Mucosa of rectum (tissue), 2 donors: ENCODE data around the gene SCYGR6.

Experiments used
- H3K27ac ChIP-seq, 2 donors: one replicate each; pipeline ENCODE4 v1.7.0; 2013; ENCODE audit warnings: inconsistent platforms in 2 of 2, low read depth in 2 of 2, low read length in 2 of 2
- H3K27me3 ChIP-seq, 2 donors: one replicate each; pipeline ENCODE4 v1.7.0; 2013; ENCODE audit warnings: low read length in 2 of 2; ENCODE audit not compliant: control insufficient read depth in 2 of 2, insufficient read depth in 2 of 2
- H3K36me3 ChIP-seq, 2 donors: one replicate each; pipeline ENCODE4 v1.7.0; 2013; ENCODE audit warnings: low read length in 2 of 2; ENCODE audit not compliant: control insufficient read depth in 2 of 2, insufficient read depth in 2 of 2
- H3K4me1 ChIP-seq, 2 donors: one replicate each; pipeline ENCODE4 v1.7.0; 2013; ENCODE audit warnings: low read length in 2 of 2, mild to moderate bottlenecking in 1 of 2; ENCODE audit not compliant: control insufficient read depth in 2 of 2, insufficient read depth in 2 of 2
- H3K4me3 ChIP-seq, 2 donors: one replicate each; pipeline ENCODE4 v1.7.0; 2013; ENCODE audit warnings: low read length in 2 of 2
- H3K9ac ChIP-seq, 2 donors: one replicate each; pipeline ENCODE4 v1.7.0; 2013; ENCODE audit warnings: low read length in 2 of 2, low read depth in 1 of 2, mild to moderate bottlenecking in 1 of 2
- H3K9me3 ChIP-seq, 2 donors: one replicate each; pipeline ENCODE4 v1.7.0; 2013; ENCODE audit warnings: low read length in 2 of 2; ENCODE audit not compliant: control insufficient read depth in 2 of 2
- donor health status: healthy.
- donor health status: Normal muscosa, but diverticular disease.

SCYGR6 gene

DNA sequence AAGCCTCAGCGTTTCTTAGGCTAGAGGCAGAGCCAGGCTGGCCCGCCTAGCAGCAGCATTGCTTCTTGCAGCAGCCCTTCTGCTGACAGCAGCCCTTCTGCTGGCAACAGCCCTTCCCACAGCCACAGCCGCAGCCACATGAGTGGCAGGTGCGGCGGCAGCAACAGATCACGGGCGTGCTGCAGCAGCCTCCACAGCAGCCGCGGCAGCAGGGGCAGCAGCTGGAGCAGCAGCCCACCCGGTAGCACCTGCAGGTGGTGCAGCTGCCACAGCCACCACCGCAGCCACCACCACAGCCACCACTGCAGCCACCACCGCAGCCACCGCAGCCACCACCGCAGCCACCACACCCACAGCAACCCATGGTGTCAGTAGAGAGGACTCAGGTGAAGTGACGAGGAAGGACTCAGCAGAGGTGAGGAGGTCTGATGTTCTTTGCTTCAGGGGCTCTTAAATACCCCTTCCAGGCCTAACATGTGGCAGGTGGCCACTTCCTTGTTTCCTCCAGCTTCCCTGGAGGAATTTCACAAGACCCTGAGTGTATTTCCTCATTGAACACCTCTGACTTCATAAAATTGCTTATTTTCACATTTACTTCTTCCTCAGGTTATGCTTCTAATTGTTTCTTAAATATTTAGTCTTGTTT, at the start of gene SCYGR6:
Gene SCYGR6, minus strand, starts transcription at position 364 of the 646 bp plus-strand sequence. Its CDS starts 0 bp downstream, at position 364.
- H3K9ac ChIP-seq: no peak within 1 kb of the TSS
- no peak within 1 kb of the TSS for H3K27ac ChIP-seq
- no peaks in the 10 kb centered on the region for H3K27me3 ChIP-seq
- H3K9me3 ChIP-seq: no peaks in the 10 kb centered on the region
- H3K4me3 ChIP-seq: no peak within 1 kb of the TSS
- H3K36me3 ChIP-seq: no peaks in the 10 kb centered on the region
- peaks cover 0 to 3% of the 10 kb centered on the region in 2 donors for H3K4me1 ChIP-seq

GRCh38 chr2:227774011-227774624, 49.6 kb upstream of the SCYGR6 start:
- no peak overlapping the region for H3K27ac ChIP-seq
- H3K36me3 ChIP-seq: no peaks in the 10 kb centered on the region
- no peak overlapping the region for H3K4me3 ChIP-seq
- H3K4me1 ChIP-seq: peaks cover 0 to 10% of the 10 kb centered on the region in 2 donors
- no peaks in the 10 kb centered on the region for H3K9me3 ChIP-seq
- H3K27me3 ChIP-seq: no peaks in the 10 kb centered on the region
- H3K9ac ChIP-seq: no peak overlapping the region

- no peaks in the 10 kb centered on the region for H3K9me3 ChIP-seq
- no peaks in the 10 kb centered on the region for H3K27me3 ChIP-seq
- no peak overlapping the region for H3K9ac ChIP-seq
These were observed 48.4 kb upstream of the SCYGR6 start for GRCh38 chr2:227772932-227773331.

DNA sequence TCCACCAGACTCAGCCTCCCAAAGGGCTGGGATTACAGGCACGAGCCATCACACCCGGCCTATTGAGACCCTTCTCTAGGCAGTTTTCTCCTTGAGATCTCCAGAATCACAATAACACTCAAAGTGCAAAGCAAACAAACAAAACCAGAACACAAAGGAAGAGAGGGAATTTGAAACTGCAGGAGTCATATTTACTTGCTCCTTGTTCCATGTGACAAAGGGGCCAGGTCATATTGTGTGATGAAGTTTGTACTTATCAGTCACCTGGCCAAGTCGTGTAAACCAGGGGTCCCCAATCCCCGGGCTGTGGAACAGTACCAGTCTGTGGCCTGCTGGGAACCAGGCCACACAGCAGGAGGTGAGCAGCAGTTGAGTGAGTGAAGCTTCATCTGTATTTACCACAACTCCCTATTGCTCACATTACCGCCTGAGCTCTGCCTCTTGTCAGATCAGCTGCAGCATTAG, 47.7 kb upstream of the SCYGR6 start:
- no peak overlapping the region for H3K27ac ChIP-seq
- H3K4me3 ChIP-seq: no peak overlapping the region
- H3K27me3 ChIP-seq: no peaks in the 10 kb centered on the region
- H3K9me3 ChIP-seq: no peaks in the 10 kb centered on the region
- no peaks in the 10 kb centered on the region for H3K36me3 ChIP-seq
- peaks cover 0 to 10% of the 10 kb centered on the region in 2 donors for H3K4me1 ChIP-seq
- H3K9ac ChIP-seq: no peak overlapping the region

More at GRCh38 chr2:227772932-227773331, 48.4 kb upstream of the SCYGR6 start:
- H3K4me3 ChIP-seq: no peak overlapping the region
- H3K27ac ChIP-seq: no peak overlapping the region
- no peaks in the 10 kb centered on the region for H3K36me3 ChIP-seq
- H3K4me1 ChIP-seq: peaks cover 0 to 10% of the 10 kb centered on the region in 2 donors

GRCh38 chr2:227767830-227768229, 43.3 kb upstream of the SCYGR6 start:
- Histone ChIP-seq H3K36me3 (no peaks in the 10 kb centered on the region), H3K27me3 (no peaks in the 10 kb centered on the region)

GRCh38 chr2:227766373-227766883, 41.9 kb upstream of the SCYGR6 start:
- H3K27me3 ChIP-seq: no peaks in the 10 kb centered on the region
- peaks cover 9 to 12% of the 10 kb centered on the region in 2 donors for H3K4me1 ChIP-seq
- no peak overlapping the region for H3K4me3 ChIP-seq
- H3K9me3 ChIP-seq: no peaks in the 10 kb centered on the region
- H3K9ac ChIP-seq: no peak overlapping the region
- no peaks in the 10 kb centered on the region for H3K36me3 ChIP-seq
- H3K27ac ChIP-seq: no peak overlapping the region

More at GRCh38 chr2:227767830-227768229, 43.3 kb upstream of the SCYGR6 start:
- Histone ChIP-seq H3K9me3 (no peaks in the 10 kb centered on the region), H3K4me1 (peaks cover 2% of the 10 kb centered on the region in 2 donors), H3K9ac (no peak overlapping the region), H3K27ac (no peak overlapping the region), H3K4me3 (no peak overlapping the region)

GRCh38 chr2:227765788-227766372, 41.3 kb upstream of the SCYGR6 start:
- H3K4me1 ChIP-seq: peaks cover 15 to 17% of the 10 kb centered on the region in 2 donors
- H3K9ac ChIP-seq: no peak overlapping the region

DNA sequence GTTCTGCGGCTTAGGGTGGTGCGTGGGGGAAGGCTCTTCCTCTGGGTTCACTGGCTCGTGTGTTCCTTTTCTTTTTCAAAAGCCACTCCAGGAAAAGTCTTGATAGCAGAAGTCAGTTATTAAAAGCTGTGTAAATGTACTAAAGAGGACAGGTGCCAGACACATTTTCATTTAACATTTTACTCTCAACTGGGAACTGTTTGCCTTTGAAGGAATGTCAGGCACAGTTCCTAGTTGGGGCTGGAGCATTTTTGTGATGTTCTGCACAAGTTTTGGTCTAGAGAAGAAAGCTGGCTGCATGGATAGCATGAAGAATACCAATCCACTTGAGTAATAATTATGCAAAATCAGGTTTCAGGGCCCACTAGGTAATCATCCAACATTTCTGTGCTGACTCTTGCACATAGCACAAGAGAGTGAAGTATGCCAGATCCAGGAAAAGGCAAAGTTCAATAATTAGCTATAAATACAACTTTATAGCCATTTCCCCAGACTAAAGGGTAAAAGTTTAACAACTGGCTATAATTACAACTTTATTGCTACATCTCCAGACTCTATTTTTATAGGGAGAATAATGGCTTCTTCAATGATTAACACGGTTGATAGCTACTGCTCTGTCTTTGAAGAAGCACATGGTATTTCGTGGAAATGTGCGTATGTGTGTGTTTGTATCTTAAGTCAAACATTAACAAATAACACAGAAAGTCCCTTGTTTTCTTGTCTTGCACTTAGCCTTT, 37.4 kb upstream of the SCYGR6 start:
- H3K9ac ChIP-seq: peak overlapping the region in 1 of 2 donors; percentile 15
- no peaks in the 10 kb centered on the region for H3K27me3 ChIP-seq
- peak overlapping the region; percentile 77 to 78 for H3K27ac ChIP-seq
- H3K4me1 ChIP-seq: peaks cover 16 to 22% of the 10 kb centered on the region in 2 donors
- no peaks in the 10 kb centered on the region for H3K9me3 ChIP-seq
- no peaks in the 10 kb centered on the region for H3K36me3 ChIP-seq
- H3K4me3 ChIP-seq: no peak overlapping the region

More at GRCh38 chr2:227765788-227766372, 41.3 kb upstream of the SCYGR6 start:
- Histone ChIP-seq H3K9me3 (no peaks in the 10 kb centered on the region), H3K4me3 (no peak overlapping the region), H3K36me3 (no peaks in the 10 kb centered on the region), H3K27me3 (no peaks in the 10 kb centered on the region), H3K27ac (no peak overlapping the region)

GRCh38 chr2:227759411-227760118, 35.0 kb upstream of the SCYGR6 start:
- Histone ChIP-seq H3K9ac (no peak overlapping the region), H3K36me3 (no peaks in the 10 kb centered on the region), H3K4me1 (peaks cover 16 to 22% of the 10 kb centered on the region in 2 donors), H3K27ac (no peak overlapping the region), H3K4me3 (no peak overlapping the region), H3K27me3 (no peaks in the 10 kb centered on the region), H3K9me3 (no peaks in the 10 kb centered on the region)
